ENCODE results near the gene HRH2.

DNA sequence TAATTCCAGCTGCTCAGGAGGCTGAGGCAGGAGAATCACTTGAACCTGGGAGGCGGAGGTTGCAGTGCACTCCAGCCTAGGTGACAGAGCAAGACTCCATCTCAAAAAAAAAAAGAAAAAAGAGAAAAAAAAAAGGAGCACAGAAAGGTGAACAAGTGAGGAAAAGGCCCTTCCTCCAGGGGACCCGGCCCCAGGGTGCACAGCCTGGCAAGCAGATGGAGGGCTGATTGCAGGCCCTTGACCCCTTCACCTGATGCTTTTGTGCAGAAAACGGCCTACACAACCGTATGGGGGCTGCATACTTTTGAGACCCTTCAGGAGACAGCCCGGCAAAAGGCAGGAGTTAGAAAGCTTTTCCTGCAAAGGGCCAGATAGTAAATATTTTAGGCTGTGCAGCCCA, 33.9 kb downstream of the HRH2 start:
- TF ChIP-seq, protein P1, sequence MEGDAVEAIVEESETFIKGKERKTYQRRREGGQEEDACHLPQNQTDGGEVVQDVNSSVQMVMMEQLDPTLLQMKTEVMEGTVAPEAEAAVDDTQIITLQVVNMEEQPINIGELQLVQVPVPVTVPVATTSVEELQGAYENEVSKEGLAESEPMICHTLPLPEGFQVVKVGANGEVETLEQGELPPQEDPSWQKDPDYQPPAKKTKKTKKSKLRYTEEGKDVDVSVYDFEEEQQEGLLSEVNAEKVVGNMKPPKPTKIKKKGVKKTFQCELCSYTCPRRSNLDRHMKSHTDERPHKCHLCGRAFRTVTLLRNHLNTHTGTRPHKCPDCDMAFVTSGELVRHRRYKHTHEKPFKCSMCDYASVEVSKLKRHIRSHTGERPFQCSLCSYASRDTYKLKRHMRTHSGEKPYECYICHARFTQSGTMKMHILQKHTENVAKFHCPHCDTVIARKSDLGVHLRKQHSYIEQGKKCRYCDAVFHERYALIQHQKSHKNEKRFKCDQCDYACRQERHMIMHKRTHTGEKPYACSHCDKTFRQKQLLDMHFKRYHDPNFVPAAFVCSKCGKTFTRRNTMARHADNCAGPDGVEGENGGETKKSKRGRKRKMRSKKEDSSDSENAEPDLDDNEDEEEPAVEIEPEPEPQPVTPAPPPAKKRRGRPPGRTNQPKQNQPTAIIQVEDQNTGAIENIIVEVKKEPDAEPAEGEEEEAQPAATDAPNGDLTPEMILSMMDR (IDR thresholded peaks at IDR 0.05; ENCODE audit: low read depth, low read length, poor library complexity, severe bottlenecking) = no peak
- no peak for TF ChIP-seq EZH2phosphoT487 (IDR thresholded peaks at IDR 0.05; ENCODE audit: borderline replicate concordance, low read length)
